ENCODE data around the gene HAP1. TPM values are rescaled to one million over a fixed set of nuclear protein-coding genes. Genes with fewer than 3 reads are reported as not detected.

Gene HAP1
- total RNA-seq, 1 donor: under 0.01 TPM

DNA sequence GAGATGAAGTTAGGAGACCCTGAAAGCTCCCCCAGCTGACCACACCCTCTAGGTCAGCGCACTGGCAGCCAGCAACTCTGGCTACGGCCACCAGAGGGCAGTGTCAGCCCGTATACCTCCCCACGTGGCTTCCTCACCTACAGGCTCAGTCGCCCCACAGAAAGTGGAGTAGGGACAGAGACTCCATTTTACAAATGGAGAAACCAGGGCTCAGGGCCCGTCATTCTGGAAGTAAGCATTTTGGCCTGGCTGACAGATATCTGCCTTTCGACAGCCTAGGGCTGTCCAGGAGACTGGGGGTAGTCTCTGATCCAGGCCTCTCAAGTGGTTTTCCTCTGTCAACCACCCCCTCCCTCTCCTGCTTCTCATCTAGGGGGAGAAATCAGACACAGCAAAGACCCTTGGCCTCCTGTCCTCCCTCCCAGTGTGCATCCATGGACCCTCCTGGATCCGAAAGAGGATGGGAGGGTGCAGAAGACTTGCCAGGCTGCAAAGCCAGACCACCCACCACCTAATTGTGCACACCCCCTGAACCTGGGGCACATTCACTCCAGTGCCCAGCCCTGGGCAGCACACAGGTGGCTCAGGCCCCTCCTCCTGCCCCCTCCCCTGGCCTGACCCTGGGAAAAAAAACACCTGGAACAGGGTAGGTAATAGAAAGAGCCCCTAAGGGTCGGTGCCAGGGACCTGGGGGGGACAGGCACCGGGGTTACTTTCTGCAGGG, 3.8 kb upstream of the HAP1 start:
- H3K79me2 ChIP-seq (ENCODE audit: insufficient read depth, low read length): no peaks in the 10 kb centered on the region
- H2AFZ ChIP-seq (ENCODE audit: low read length): peak overlapping the region; percentile 85
- H4K20me1 ChIP-seq (ENCODE audit: insufficient read depth, low read length): no peaks in the 10 kb centered on the region
- no peak overlapping the region for H3K4me3 ChIP-seq (ENCODE audit: insufficient read depth, low read length)
- TF ChIP-seq CTCF (IDR thresholded peaks at IDR 0.05; ENCODE audit: extremely low read depth, low read depth, low read length): peak; percentile 97
- H3K27ac ChIP-seq (ENCODE audit: low read depth, low read length): no peak overlapping the region
- no peaks in the 10 kb centered on the region for H3K36me3 ChIP-seq (ENCODE audit: insufficient read depth, low read length)
- H3K4me1 ChIP-seq (ENCODE audit: insufficient read depth, low read length): peaks cover 10% of the 10 kb centered on the region
- DNase-seq (ENCODE audit: insufficient read length, low spot score, missing footprints): peak; percentile 99
- no peaks in the 10 kb centered on the region for H3K9me3 ChIP-seq (ENCODE audit: low read depth, low read length)
- H3K4me2 ChIP-seq (ENCODE audit: insufficient read depth, low read length): no peak overlapping the region
- H3K27me3 ChIP-seq (ENCODE audit: insufficient read depth, low read length): peaks cover 43% of the 10 kb centered on the region

DNA sequence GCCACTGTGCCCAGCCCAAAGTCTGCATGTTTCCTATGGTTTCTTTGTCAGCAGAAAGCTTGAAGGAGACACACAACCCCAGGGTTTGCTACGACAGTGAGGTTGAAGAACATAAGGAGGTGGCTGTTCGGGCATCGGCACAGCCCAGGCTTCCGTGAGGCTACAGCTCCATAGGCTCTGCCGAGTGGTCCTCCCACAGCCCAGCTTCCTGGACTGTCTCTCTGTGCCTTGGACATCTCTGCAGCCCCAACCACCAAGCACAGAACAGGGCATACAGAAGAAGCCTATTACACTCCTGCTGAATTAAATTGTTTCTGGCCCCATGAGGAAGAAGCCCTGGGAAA, 3.2 kb upstream of the HAP1 start:
- Histone ChIP-seq H3K4me1 (ENCODE audit: insufficient read depth, low read length) (peaks cover 10% of the 10 kb centered on the region), H3K79me2 (ENCODE audit: insufficient read depth, low read length) (no peaks in the 10 kb centered on the region), H2AFZ (ENCODE audit: low read length) (no peak overlapping the region), H3K4me2 (ENCODE audit: insufficient read depth, low read length) (no peak overlapping the region), H3K9me3 (ENCODE audit: low read depth, low read length) (no peaks in the 10 kb centered on the region), H3K27me3 (ENCODE audit: insufficient read depth, low read length) (peaks cover 47% of the 10 kb centered on the region), H3K27ac (ENCODE audit: low read depth, low read length) (no peak overlapping the region), H3K36me3 (ENCODE audit: insufficient read depth, low read length) (no peaks in the 10 kb centered on the region), H4K20me1 (ENCODE audit: insufficient read depth, low read length) (no peaks in the 10 kb centered on the region), H3K4me3 (ENCODE audit: insufficient read depth, low read length) (no peak overlapping the region)
- no peak for TF ChIP-seq CTCF (IDR thresholded peaks at IDR 0.05; ENCODE audit: extremely low read depth, low read depth, low read length)
- no peak for DNase-seq (ENCODE audit: insufficient read length, low spot score, missing footprints)

DNA sequence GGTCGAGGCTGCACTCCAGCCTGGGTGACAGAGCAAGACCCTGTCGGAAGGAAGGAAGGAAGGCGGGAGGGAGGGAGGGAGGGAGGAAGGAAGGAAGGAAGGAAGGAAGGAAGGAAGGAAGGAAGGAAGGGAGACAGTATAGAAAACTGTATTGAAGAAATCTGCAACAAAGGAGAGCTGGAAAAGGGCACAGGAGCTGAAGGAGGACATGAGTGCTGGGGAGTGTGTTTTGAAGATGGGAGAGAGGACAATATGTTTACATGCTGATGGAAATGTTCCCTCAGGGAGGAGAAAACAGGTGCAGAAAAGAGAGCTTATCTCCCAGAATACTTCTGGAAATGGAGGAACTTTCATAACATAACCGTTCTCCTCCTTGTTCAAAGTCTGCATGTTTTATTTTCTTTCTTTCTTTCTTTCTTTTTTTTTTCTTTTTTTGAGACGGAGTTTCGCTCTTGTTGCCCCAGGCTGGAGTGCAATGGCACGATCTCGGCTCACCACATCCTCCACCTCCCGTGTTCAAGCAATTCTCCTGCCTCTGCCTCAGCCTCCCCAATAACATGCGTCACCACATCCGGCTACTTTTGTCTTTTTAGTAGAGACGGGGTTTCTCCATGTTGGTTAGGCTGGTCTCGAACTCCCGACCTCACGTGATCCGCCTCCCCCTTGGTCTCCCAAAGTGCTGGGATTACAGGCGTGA, 2.7 kb upstream of the HAP1 start:
- Histone ChIP-seq H3K27ac (ENCODE audit: low read depth, low read length) (no peak overlapping the region), H2AFZ (ENCODE audit: low read length) (no peak overlapping the region), H3K79me2 (ENCODE audit: insufficient read depth, low read length) (no peaks in the 10 kb centered on the region), H3K27me3 (ENCODE audit: insufficient read depth, low read length) (peaks cover 52% of the 10 kb centered on the region), H3K9me3 (ENCODE audit: low read depth, low read length) (no peaks in the 10 kb centered on the region), H3K4me1 (ENCODE audit: insufficient read depth, low read length) (peaks cover 10% of the 10 kb centered on the region), H3K36me3 (ENCODE audit: insufficient read depth, low read length) (no peaks in the 10 kb centered on the region), H3K4me2 (ENCODE audit: insufficient read depth, low read length) (no peak overlapping the region), H3K4me3 (ENCODE audit: insufficient read depth, low read length) (no peak overlapping the region), H4K20me1 (ENCODE audit: insufficient read depth, low read length) (no peaks in the 10 kb centered on the region)
- TF ChIP-seq CTCF (IDR thresholded peaks at IDR 0.05; ENCODE audit: extremely low read depth, low read depth, low read length): no peak
- no peak for DNase-seq (ENCODE audit: insufficient read length, low spot score, missing footprints)

DNA sequence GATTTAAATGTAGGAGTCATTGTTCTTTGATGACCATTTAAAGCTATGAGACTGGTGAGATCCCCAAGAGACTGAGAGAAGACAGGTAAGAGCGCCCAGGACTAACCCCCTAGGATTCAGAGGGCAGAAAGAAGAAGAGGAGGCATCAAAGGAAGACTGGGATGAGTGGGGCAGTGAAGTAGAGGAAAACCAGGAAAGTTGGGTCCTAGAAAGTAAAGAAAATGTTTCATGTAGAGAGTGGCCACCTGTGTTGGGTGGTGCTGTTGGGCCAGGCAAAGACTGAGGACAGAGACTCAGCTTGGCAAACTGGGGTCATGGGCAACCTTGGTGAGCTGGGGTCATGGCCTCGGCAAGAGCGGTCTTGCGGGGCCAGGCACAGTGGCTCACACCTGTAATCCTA, 1.3 kb upstream of the HAP1 start:
- Histone ChIP-seq H3K27me3 (ENCODE audit: insufficient read depth, low read length) (peaks cover 64% of the 10 kb centered on the region), H2AFZ (ENCODE audit: low read length) (no peak overlapping the region), H3K4me1 (ENCODE audit: insufficient read depth, low read length) (peaks cover 10% of the 10 kb centered on the region)

More for the DNA sequence above, 1.3 kb upstream of the HAP1 start:
- TF ChIP-seq CTCF (IDR thresholded peaks at IDR 0.05; ENCODE audit: extremely low read depth, low read depth, low read length): no peak
- Histone ChIP-seq H3K9me3 (ENCODE audit: low read depth, low read length) (no peaks in the 10 kb centered on the region), H3K79me2 (ENCODE audit: insufficient read depth, low read length) (no peaks in the 10 kb centered on the region), H4K20me1 (ENCODE audit: insufficient read depth, low read length) (no peaks in the 10 kb centered on the region), H3K27ac (ENCODE audit: low read depth, low read length) (no peak overlapping the region), H3K36me3 (ENCODE audit: insufficient read depth, low read length) (no peaks in the 10 kb centered on the region), H3K4me3 (ENCODE audit: insufficient read depth, low read length) (no peak overlapping the region), H3K4me2 (ENCODE audit: insufficient read depth, low read length) (no peak overlapping the region)
- peak; percentile 54 for DNase-seq (ENCODE audit: insufficient read length, low spot score, missing footprints)
